Amygdala (tissue), 56 donors: ENCODE measurements around the gene ST6GALNAC6.
A peak's percentile ranks its signal among the peaks of the same experiment; 100 is the strongest.
"Not testable (repeated sequence)": the region's sequence is repeated elsewhere in the genome, so short reads cannot be mapped to it uniquely, and the experiment has no call there.

ENCODE experiments used
- DNase-seq, 56 donors: peaks; one replicate each; lab custom pipeline; 2025; lab: John Stamatoyannopoulos, UW

ST6GALNAC6 gene

DNA sequence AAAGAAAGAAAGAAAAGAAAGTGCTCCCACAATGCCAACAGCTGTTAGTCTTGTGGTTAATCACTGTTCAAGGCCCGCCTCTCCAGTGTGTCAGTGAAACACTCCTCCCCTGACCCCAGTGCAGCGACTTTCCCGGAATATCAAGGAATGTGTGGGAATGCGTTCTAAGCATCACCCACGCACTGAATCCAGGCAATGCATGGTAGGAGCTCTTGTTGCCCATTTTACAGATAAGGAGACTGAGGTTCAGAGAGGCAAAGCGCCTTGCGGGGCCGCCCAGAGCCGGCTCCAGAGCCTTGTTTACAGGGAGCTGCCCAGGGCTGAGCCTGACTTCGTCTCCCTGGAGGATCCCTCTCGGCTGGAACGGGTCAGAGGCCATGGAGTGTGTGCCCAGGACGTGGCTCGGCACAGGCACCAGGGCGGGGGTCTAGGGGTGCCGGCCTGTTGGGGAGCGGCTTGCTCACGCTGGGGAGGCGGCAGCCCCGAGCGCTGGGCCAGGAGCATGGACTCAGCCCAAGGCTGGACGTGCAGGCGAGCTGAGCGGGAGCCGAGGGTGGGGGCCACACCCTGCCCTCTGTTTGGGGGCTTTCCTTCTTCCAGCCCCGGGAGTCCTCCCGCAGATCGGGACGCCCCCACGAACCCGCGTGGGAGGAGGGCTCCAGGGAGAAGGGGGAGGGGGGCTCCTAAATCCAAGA is 823 bp downstream of the ST6GALNAC6 start:
- DNase-seq, result peak in 7 of 56 donors; percentile 26 to 67 (median 42)

DNA sequence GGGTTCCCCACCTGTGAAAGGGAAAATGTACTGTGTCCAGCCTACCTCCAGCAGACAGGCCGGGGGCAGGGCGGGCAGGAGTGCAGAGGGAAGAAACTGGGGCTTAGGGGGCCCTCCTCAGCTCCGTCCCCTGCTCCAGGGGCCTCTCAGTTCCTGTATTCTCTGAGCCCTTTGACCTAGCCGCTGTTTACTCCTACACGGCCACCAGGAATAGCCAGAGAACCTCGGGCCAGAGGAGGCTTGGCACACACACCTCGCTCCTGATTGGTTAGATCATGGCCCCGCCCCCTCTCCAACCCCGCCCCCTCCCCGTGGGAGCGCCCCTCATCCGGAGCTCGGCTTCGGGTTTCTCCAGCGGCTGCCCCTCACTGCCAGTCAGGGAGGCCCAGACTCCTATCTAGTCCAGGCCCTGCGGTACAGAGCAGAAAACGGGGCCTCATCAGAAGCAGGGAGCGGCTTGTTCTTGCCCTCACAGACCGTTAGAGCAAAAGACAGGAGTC is 2.2 kb downstream of the ST6GALNAC6 start:
- DNase-seq, result peak in 50 of 56 donors; percentile 27 to 89 (median 68)

- DNase-seq, result no peak
Observed at GRCh38 chr9:127896395-127897192, 2.8 kb downstream of the ST6GALNAC6 start.

DNA sequence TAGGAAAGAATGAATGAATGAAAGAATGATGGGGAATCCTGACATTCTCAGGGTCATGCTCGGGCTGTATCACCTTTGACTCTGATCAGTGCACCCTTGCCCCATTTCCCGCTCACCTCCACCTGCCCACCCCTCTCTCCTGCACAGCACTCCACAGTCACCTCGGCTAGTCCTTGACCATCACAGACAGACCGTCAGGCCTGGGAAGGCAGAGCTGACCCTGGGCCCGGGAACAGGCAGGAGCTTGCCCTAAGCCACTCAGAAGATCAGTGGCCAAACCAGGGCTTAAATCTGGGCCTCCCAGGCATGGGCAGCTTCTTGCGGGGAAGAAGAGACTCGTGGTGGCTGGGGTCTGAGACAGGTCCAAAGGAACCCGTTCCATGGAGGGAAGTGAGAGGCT is 3.6 kb downstream of the ST6GALNAC6 start:
- no peak for DNase-seq

- peak in 11 of 56 donors; percentile 18 to 61 (median 28) for DNase-seq
Observed at GRCh38 chr9:127893392-127893791, 6.0 kb downstream of the ST6GALNAC6 start.

- DNase-seq, result no peak
Observed at GRCh38 chr9:127892831-127893230, 6.6 kb downstream of the ST6GALNAC6 start.

DNA sequence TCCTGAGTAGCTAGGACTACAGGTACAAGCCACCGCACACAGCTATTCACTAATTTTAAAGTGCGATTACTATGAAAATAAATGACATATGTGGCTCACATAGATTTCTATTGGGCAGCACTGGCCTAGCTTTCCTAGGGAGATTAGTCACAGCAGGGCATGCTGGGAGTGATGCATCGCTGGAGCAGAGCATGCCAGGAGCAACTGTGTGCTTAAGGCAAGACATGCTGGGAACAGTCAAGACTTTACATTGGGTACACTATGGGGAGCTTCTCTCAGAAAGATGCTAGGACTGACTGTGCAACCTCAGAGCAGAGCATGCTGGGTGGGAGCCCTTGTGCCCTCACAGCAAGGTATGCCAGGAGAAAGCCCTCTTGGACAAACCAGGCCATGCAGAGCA is 9.3 kb downstream of the ST6GALNAC6 start:
- no peak for DNase-seq

- no peak for DNase-seq
Observed at GRCh38 chr9:127887792-127888191, 11.6 kb downstream of the ST6GALNAC6 start.

DNA sequence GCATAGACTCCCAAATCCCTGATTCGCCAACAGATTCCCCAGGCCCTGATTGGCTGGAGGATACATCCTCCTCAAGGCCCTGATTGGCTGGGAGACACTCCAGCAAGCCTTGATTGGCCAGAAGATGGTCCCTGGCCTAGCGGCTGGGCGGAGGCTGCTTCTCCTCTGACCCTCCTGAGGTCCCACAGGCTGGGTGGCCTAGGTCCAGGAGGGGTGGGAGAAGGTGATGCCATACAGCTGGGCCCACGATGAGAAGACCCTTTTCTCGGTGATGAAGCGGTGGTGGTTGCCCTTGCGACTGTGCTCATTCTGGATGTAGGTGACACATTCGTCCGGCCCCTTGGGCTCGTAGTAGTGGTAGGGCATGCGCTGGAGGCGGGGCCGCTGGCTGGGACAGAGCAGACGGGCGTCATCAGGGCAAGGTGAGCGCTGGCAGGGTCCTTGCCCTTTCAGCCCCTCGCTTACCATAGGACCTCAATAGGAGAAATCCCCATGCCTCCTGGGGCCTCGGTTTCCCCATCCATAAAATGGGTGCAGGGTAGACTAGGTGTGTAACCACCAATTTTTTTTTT is 12.9 kb downstream of the ST6GALNAC6 start:
- DNase-seq, result no peak

- DNase-seq, result no peak
Observed at GRCh38 chr9:127885508-127886281, 13.7 kb downstream of the ST6GALNAC6 start.

- DNase-seq, result no peak
Observed at GRCh38 chr9:127884976-127885490, 14.4 kb downstream of the ST6GALNAC6 start.

DNA sequence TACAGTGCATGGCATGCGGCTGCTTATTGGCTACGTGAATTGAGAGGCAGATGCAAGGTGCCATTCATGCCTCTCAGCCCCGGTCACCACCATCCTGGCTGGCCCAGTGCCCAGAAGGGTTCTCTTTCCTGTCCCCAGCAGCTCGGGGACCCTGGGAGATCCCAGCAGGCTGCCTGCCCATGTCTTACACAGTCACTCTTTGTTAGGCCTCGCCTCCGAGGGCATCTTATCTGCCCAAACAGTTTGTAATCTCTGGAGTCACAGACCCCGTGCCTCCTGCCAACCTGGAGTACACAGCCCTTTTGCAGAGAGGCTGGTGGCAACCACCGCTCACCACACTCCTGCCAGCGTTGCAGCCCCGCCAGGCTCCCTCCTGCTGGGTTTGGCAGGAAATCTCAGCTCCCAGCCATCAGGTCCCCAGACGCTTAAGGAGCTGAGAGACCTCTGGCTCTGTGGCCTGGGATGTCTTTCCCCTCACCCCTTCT is 14.9 kb downstream of the ST6GALNAC6 start:
- DNase-seq, result peak in 15 of 56 donors; percentile 8 to 85 (median 41)

DNA sequence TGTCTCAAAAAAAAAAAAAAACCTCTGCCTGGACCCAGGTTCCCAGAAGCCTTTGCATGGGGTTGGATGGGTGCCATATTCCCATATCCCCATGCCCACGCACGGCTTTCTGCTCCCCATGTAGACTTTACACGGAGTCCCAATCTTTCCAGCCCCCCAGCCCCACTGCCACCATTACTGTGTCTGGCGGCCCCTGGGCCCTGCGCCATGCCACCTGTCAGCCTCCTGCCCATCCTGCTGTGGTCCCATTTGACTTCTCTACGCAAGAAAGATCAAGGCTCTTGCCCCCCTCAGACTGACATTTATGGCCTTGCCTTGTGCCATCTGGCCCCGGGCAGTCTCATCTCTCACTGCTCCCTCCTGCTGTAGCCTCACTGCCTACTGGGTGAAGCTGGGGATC is 15.4 kb downstream of the ST6GALNAC6 start:
- DNase-seq, result no peak

- not testable (repeated sequence) for DNase-seq
Observed at GRCh38 chr9:127881715-127882114, 17.7 kb downstream of the ST6GALNAC6 start.

- no peak for DNase-seq
Observed at GRCh38 chr9:127880143-127880542, 19.3 kb downstream of the ST6GALNAC6 start.

DNA sequence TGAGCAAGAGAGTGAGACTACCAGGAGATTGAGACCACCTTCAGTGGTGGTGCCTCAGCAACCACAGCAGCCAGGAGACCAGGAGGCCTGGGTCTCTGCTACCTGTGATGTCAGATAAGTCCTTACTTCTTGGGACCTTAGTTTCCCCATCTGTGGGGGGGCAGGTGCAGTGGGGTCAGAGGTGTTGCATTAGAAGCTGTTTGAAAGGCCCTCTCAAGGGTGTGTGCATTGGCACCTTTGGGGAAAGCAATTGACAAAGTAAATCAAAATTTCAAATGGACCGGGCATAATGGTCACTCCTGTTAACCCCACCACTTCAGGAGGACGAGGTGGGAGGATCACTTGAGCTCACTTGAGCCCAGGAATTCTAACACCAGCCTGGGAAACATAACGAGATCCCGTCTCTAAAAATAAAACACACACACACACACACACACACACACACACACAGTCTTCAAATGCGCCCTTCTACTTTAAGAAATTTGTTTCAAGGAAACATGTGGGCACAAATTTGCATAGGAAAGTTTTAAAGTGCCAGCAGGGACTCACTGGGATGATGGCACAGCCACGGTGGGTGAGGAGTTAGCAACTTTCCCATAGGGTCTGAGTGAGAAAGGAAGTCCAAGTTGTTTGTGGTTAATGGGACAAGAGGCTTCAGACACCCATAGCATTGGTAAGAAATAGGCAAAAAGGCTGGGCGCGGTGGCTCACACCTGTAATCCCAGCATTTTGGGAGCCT is 20.6 kb downstream of the ST6GALNAC6 start:
- DNase-seq, result no peak

DNA sequence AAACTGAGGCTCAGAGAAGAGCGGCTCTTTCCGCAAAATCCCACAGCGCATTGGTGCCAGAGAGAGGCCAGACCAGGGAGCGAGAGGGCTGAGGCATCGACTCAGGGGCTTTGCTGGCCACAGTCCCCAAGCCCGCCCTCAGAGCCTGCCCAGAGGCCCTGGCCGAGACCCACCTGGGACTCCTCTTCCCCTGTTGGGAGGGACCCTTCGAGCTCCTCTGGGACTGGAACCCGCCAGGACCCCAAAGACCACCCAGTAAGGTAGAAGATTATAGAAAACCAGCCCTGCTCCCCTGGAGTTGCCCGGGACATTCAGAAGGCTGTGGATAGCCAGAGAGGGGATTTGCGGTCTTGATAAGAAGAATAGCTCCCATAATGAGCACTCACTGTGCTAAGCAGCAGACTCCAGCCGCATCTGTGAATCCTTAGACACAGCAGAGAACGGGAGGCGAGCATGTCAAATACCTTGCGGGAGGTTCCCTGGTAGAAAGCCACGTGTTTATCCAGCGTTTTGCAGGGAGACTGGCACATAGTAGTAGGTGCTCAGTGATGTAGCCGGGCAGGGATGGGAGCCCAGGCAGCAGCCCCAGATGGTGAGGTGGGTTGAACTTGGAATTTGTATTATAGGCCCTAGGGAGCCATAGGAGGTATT is 21.3 kb downstream of the ST6GALNAC6 start:
- DNase-seq, result peak in 1 of 56 donors; percentile 40

DNA sequence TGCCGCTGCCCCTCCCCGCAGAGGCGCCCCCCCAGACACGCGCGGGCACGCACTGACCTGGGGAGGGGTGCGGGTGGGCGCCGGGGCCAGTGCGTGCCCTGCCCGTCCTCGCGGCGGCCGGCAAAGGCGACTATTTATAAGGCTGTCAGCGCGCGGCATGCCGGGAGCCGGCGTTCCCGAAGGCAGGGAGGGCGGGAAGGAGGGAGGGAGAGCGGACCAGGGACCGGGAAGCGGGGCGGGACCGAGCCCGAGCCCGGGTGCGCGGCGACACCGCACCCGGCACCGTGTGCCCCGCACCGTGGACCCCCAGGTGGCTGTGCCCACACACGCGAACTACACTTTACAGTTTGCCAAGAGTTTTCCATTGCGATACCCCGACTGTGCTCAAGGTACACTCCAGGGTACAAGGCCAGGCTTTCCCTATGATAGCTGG is 21.8 kb downstream of the ST6GALNAC6 start, which contains the start of gene AK1:
Gene AK1 (minus strand): TSS at position 110 of the 433 bp plus-strand sequence. CDS start 3,058 bp downstream, outside the sequence.
- DNase-seq, result peak in 53 of 56 donors; percentile 37 to 88 (median 75)
